ENCODE data around the gene COX7A2. TPM values are rescaled to one million over a fixed set of nuclear protein-coding genes. Genes with fewer than 3 reads are reported as not detected.
A peak's percentile ranks its signal among the peaks of the same experiment; 100 is the strongest.

The COX7A2 gene
- total and polyA plus RNA-seq, 3 donors from 2014 or later, result 154 to 1,268 (median 167) TPM

GRCh38 chr6:75213112-75213511 lies 30.5 kb downstream of the COX7A2 start:
- no peak overlapping the region for H3K4me3 ChIP-seq
- no peaks in the 10 kb centered on the region for H3K27me3 ChIP-seq
- intact Hi-C loops (cut with DNase I; ENCODE audit: low total_unique reads), result no loop called here
- TF ChIP-seq CTCF (IDR thresholded peaks at IDR 0.05) (no peak), POLR2A (IDR thresholded peaks at IDR 0.05) (no peak)
- whole genome bisulfite sequencing, 2 donors, result 27 to 59% methylated on average over 1 of the region's 1 CpG
- no peak overlapping the region for H3K27ac ChIP-seq
- peaks cover 10% of the 10 kb centered on the region for H3K4me1 ChIP-seq
- no peaks in the 10 kb centered on the region for H3K9me3 ChIP-seq
- H3K36me3 ChIP-seq (ENCODE audit: low read depth, missing control alignments), result no peaks in the 10 kb centered on the region
- DNase-seq, result no peak

- Histone ChIP-seq H3K4me1 (peaks cover 11% of the 10 kb centered on the region), H3K27ac (no peak overlapping the region), H3K36me3 (ENCODE audit: low read depth, missing control alignments) (no peaks in the 10 kb centered on the region), H3K27me3 (no peaks in the 10 kb centered on the region), H3K9me3 (no peaks in the 10 kb centered on the region), H3K4me3 (no peak overlapping the region)
- DNase-seq, result no peak
- WGBS, 2 donors, result 26 to 40% methylated on average over 3 of the region's 3 CpGs
- TF ChIP-seq POLR2A (IDR thresholded peaks at IDR 0.05) (no peak), CTCF (IDR thresholded peaks at IDR 0.05) (no peak)
- intact Hi-C loops (cut with DNase I; ENCODE audit: low total_unique reads), result no loop called here
Measured at GRCh38 chr6:75211920-75212590, 31.5 kb downstream of the COX7A2 start.

GRCh38 chr6:75210885-75211739 lies 32.5 kb downstream of the COX7A2 start:
- H3K4me3 ChIP-seq, result no peak overlapping the region
- TF ChIP-seq POLR2A (IDR thresholded peaks at IDR 0.05), result no peak
- TF ChIP-seq CTCF (IDR thresholded peaks at IDR 0.05), result peak; percentile 60 to 88 (median 80)
- no peaks in the 10 kb centered on the region for H3K9me3 ChIP-seq
- H3K27me3 ChIP-seq, result no peaks in the 10 kb centered on the region
- no peak overlapping the region for H3K27ac ChIP-seq
- H3K4me1 ChIP-seq, result peaks cover 18% of the 10 kb centered on the region
- no peaks in the 10 kb centered on the region for H3K36me3 ChIP-seq (ENCODE audit: low read depth, missing control alignments)
- peak; percentile 83 for DNase-seq
- 33 to 35% methylated on average over 10 of the region's 10 CpGs for WGBS, 2 donors
- intact Hi-C loops (cut with DNase I; ENCODE audit: low total_unique reads), result no loop called here

- DNase-seq, result no peak
- WGBS, 2 donors, result 19 to 32% methylated on average over 7 of the region's 7 CpGs
Measured at GRCh38 chr6:75209184-75209723, 34.3 kb downstream of the COX7A2 start.

More at GRCh38 chr6:75209184-75209723, 34.3 kb downstream of the COX7A2 start:
- Histone ChIP-seq H3K27me3 (no peaks in the 10 kb centered on the region), H3K4me3 (no peak overlapping the region), H3K4me1 (peaks cover 18% of the 10 kb centered on the region), H3K9me3 (no peaks in the 10 kb centered on the region), H3K36me3 (ENCODE audit: low read depth, missing control alignments) (no peaks in the 10 kb centered on the region), H3K27ac (no peak overlapping the region)
- TF ChIP-seq CTCF (IDR thresholded peaks at IDR 0.05) (no peak), POLR2A (IDR thresholded peaks at IDR 0.05) (no peak)
- intact Hi-C loops (cut with DNase I; ENCODE audit: low total_unique reads), result loop anchor here (10.0 kb wide), 2 partner anchors 794 to 1464 kb away; no protein-coding TSS in a partner anchor
